Measurements from ENCODE around the gene ITM2A. TPM values are rescaled to one million over a fixed set of nuclear protein-coding genes. Genes with fewer than 3 reads are reported as not detected.

Gene ITM2A
- polyA plus RNA-seq, 3 donors from 2014 or later = 284 to 408 (median 367) TPM

GRCh38 chrX:79367907-79368306 is 773 bp upstream of the ITM2A start:
- peaks cover 9 to 11% (median 10%) of the 10 kb centered on the region in 3 donors for H3K27me3 Mint-ChIP-seq (ENCODE audit: low read depth in 3 of 3)
- no peaks in the 10 kb centered on the region for H3K9me3 Mint-ChIP-seq
- H3K27ac Mint-ChIP-seq = peak overlapping the region; percentile 83 to 97 (median 92)
- peaks cover 0 to under 1% (median 0%) of the 10 kb centered on the region in 3 donors for H3K36me3 Mint-ChIP-seq
- peak overlapping the region; percentile 95 to 98 (median 97) for H3K4me3 Mint-ChIP-seq
- peak in 1 of 3 donors; percentile 9 for DNase-seq
- H3K4me1 Mint-ChIP-seq = peaks cover 28 to 47% of the 10 kb centered on the region in 2 donors

- peaks cover 9 to 12% (median 11%) of the 10 kb centered on the region in 3 donors for H3K27me3 Mint-ChIP-seq (ENCODE audit: low read depth in 3 of 3)
- peak overlapping the region; percentile 95 to 98 (median 97) for H3K4me3 Mint-ChIP-seq
- H3K27ac Mint-ChIP-seq = peak overlapping the region; percentile 83 to 97 (median 92)
- H3K9me3 Mint-ChIP-seq = no peaks in the 10 kb centered on the region
- DNase-seq = no peak
- peaks cover 19 to 39% of the 10 kb centered on the region in 2 donors for H3K4me1 Mint-ChIP-seq
- H3K36me3 Mint-ChIP-seq = peaks cover 0 to 7% (median 5%) of the 10 kb centered on the region in 3 donors
Measured at GRCh38 chrX:79366556-79366872, 620 bp downstream of the ITM2A start.

GRCh38 chrX:79365591-79365990 is 1.5 kb downstream of the ITM2A start:
- peaks cover 9 to 12% (median 11%) of the 10 kb centered on the region in 3 donors for H3K27me3 Mint-ChIP-seq (ENCODE audit: low read depth in 3 of 3)

GRCh38 chrX:79364306-79364705 is 2.8 kb downstream of the ITM2A start:
- Mint-ChIP-seq H3K4me3 (peak overlapping the region in 1 of 5 donors; percentile 51), H3K27me3 (ENCODE audit: low read depth in 3 of 3) (peaks cover 9 to 12% (median 11%) of the 10 kb centered on the region in 3 donors), H3K9me3 (no peaks in the 10 kb centered on the region), H3K4me1 (peaks cover 19 to 39% of the 10 kb centered on the region in 2 donors), H3K27ac (peak overlapping the region in 1 of 6 donors; percentile 46), H3K36me3 (peaks cover 0 to 10% (median 5%) of the 10 kb centered on the region in 3 donors)
- no peak for DNase-seq

More at GRCh38 chrX:79365591-79365990, 1.5 kb downstream of the ITM2A start:
- H3K4me1 Mint-ChIP-seq = peaks cover 19 to 39% of the 10 kb centered on the region in 2 donors
- H3K36me3 Mint-ChIP-seq = peaks cover 0 to 10% (median 5%) of the 10 kb centered on the region in 3 donors
- peak overlapping the region; percentile 95 to 98 (median 97) for H3K4me3 Mint-ChIP-seq
- no peaks in the 10 kb centered on the region for H3K9me3 Mint-ChIP-seq
- DNase-seq = no peak
- peak overlapping the region; percentile 4 to 87 (median 19) for H3K27ac Mint-ChIP-seq

- H3K4me3 Mint-ChIP-seq = no peak overlapping the region
- DNase-seq = no peak
- peaks cover 0 to 13% (median 12%) of the 10 kb centered on the region in 3 donors for H3K36me3 Mint-ChIP-seq
- H3K9me3 Mint-ChIP-seq = no peaks in the 10 kb centered on the region
- peak overlapping the region in 1 of 6 donors; percentile 36 for H3K27ac Mint-ChIP-seq
- peaks cover 1 to 2% (median 2%) of the 10 kb centered on the region in 3 donors for H3K27me3 Mint-ChIP-seq (ENCODE audit: low read depth in 3 of 3)
- peaks cover 8 to 21% of the 10 kb centered on the region in 2 donors for H3K4me1 Mint-ChIP-seq
Measured at GRCh38 chrX:79361192-79361870, 5.8 kb downstream of the ITM2A start.

GRCh38 chrX:79336869-79337815 is 30.0 kb downstream of the ITM2A start:
- Mint-ChIP-seq H3K4me3 (peak overlapping the region; percentile 55 to 75 (median 65)), H3K4me1 (peaks cover 13 to 23% of the 10 kb centered on the region in 2 donors)
- DNase-seq = no peak

GRCh38 chrX:79330022-79330421 is 37.1 kb downstream of the ITM2A start:
- Mint-ChIP-seq H3K27me3 (ENCODE audit: low read depth in 3 of 3) (peaks cover 0 to 7% (median 2%) of the 10 kb centered on the region in 3 donors), H3K4me3 (no peak overlapping the region), H3K27ac (no peak overlapping the region)

More at GRCh38 chrX:79336869-79337815, 30.0 kb downstream of the ITM2A start:
- H3K9me3 Mint-ChIP-seq = peaks cover 0 to 5% (median 0%) of the 10 kb centered on the region in 6 donors
- H3K27me3 Mint-ChIP-seq (ENCODE audit: low read depth in 3 of 3) = peaks cover 0 to 4% (median 2%) of the 10 kb centered on the region in 3 donors
- peak overlapping the region in 5 of 6 donors; percentile 26 to 76 (median 70) for H3K27ac Mint-ChIP-seq
- peaks cover 0 to 4% (median 4%) of the 10 kb centered on the region in 3 donors for H3K36me3 Mint-ChIP-seq

GRCh38 chrX:79325263-79325958 is 41.7 kb downstream of the ITM2A start:
- H3K4me3 Mint-ChIP-seq = peak overlapping the region; percentile 54 to 75 (median 73)
- peak overlapping the region; percentile 55 to 82 (median 74) for H3K27ac Mint-ChIP-seq
- peaks cover 10 to 21% of the 10 kb centered on the region in 2 donors for H3K4me1 Mint-ChIP-seq
- DNase-seq = peak; percentile 7 to 36 (median 17)
- H3K9me3 Mint-ChIP-seq = peaks cover 0 to 3% (median 0%) of the 10 kb centered on the region in 6 donors
- peaks cover 0 to 10% (median 2%) of the 10 kb centered on the region in 3 donors for H3K27me3 Mint-ChIP-seq (ENCODE audit: low read depth in 3 of 3)
- no peaks in the 10 kb centered on the region for H3K36me3 Mint-ChIP-seq

More at GRCh38 chrX:79330022-79330421, 37.1 kb downstream of the ITM2A start:
- H3K36me3 Mint-ChIP-seq = no peaks in the 10 kb centered on the region
- DNase-seq = no peak
- peaks cover 4 to 12% of the 10 kb centered on the region in 2 donors for H3K4me1 Mint-ChIP-seq
- no peaks in the 10 kb centered on the region for H3K9me3 Mint-ChIP-seq

Other genes starting within 250 kb of the ITM2A start
- 1 to 10 TPM; 3.9 to 9.0 (median 5.0) TPM for gene GPR174, start 222.6 kb downstream of the ITM2A start, polyA plus RNA-seq